Measurements from ENCODE around the gene ADAM30. TPM values are rescaled to one million over a fixed set of nuclear protein-coding genes. Genes with fewer than 3 reads are reported as not detected.

Gene ADAM30
- polyA plus RNA-seq, 1 experiment, result not detected

GRCh38 chr1:119871881-119872280, 24.4 kb downstream of the ADAM30 start:
- POLR2A ChIA-PET, result no interaction called here
- H3K4me3 ChIP-seq (ENCODE audit: low read depth, low read length), result no peak overlapping the region
- H3K9me3 ChIP-seq (ENCODE audit: control insufficient read depth, insufficient read depth, low read length), result no peaks in the 10 kb centered on the region
- TF ChIP-seq CTCF (IDR thresholded peaks at IDR 0.05; ENCODE audit: low read depth, low read length), result no peak
- no peaks in the 10 kb centered on the region for H3K27me3 ChIP-seq (ENCODE audit: control insufficient read depth, insufficient read depth, low read length)
- no peak overlapping the region for H3K27ac ChIP-seq (ENCODE audit: low read depth, low read length)
- no peak for DNase-seq (ENCODE audit: low read depth, low spot score)
- CTCF ChIA-PET, result interaction anchor here (0.7 to 4.5 kb wide), 6 partner anchors 15 to 96 kb away, joined by 3 to 23 read pairs (median 6); no protein-coding TSS in a partner anchor

- no peak overlapping the region for H3K27ac ChIP-seq (ENCODE audit: low read depth, low read length)
- DNase-seq (ENCODE audit: low read depth, low spot score), result peak; percentile 50
- ChIA-PET CTCF (interaction anchor here (0.6 to 4.5 kb wide), 18 partner anchors 8 to 133 kb away, joined by 3 to 23 read pairs (median 5); no protein-coding TSS in a partner anchor), POLR2A (no interaction called here)
- no peaks in the 10 kb centered on the region for H3K9me3 ChIP-seq (ENCODE audit: control insufficient read depth, insufficient read depth, low read length)
- no peak overlapping the region for H3K4me3 ChIP-seq (ENCODE audit: low read depth, low read length)
- no peaks in the 10 kb centered on the region for H3K27me3 ChIP-seq (ENCODE audit: control insufficient read depth, insufficient read depth, low read length)
- TF ChIP-seq CTCF (IDR thresholded peaks at IDR 0.05; ENCODE audit: low read depth, low read length), result peak; percentile 98
These were observed 25.3 kb downstream of the ADAM30 start for GRCh38 chr1:119870917-119871596.

DNA sequence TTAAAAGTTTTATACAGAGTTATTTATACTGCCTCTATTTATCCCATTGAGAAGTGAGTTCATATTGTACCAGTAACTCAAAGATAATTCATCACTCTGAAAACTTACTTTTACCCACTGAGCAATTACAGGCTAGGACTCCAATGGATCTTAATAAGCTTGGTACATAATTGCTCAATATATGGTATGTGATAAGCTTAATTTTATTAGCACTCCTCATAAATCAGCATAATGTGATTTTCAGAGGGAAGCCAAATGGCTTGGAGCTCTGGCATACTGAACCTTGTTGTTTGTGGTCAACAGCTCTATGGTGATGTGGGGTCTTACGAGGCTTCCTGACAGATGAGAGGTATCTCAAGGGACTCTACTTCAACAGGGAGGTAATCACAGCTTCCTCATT, 26.3 kb downstream of the ADAM30 start:
- ChIA-PET POLR2A (no interaction called here), CTCF (interaction anchor here (0.6 to 4.5 kb wide), 21 partner anchors 9 to 132 kb away, joined by 3 to 23 read pairs (median 4); no protein-coding TSS in a partner anchor)
- no peak for TF ChIP-seq CTCF (IDR thresholded peaks at IDR 0.05; ENCODE audit: low read depth, low read length)
- no peaks in the 10 kb centered on the region for H3K9me3 ChIP-seq (ENCODE audit: control insufficient read depth, insufficient read depth, low read length)
- H3K27ac ChIP-seq (ENCODE audit: low read depth, low read length), result no peak overlapping the region
- H3K27me3 ChIP-seq (ENCODE audit: control insufficient read depth, insufficient read depth, low read length), result no peaks in the 10 kb centered on the region
- H3K4me3 ChIP-seq (ENCODE audit: low read depth, low read length), result no peak overlapping the region
- DNase-seq (ENCODE audit: low read depth, low spot score), result no peak

DNA sequence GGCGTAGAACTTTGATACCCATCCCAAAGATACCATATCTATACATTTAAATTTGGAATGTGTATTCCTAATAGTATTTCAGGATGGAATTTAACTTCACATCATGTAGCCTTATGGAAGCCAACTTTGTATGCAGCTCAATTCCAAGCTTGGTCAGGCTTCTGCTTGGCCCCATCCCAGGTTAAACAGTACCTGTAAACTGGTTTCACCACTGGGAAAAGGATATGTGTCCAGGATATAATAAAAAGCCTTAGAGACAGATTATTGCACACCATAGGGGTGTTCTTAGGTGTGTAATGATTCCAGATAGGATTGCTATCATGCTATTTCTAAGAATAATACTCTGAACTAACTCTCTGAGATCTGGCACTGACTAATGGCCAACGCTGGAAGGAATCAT, 28.1 kb downstream of the ADAM30 start:
- no peak for DNase-seq (ENCODE audit: low read depth, low spot score)
- ChIA-PET CTCF (interaction anchor here (0.9 to 3.2 kb wide), 5 partner anchors 59 to 124 kb away, joined by 3 to 22 read pairs (median 4); no protein-coding TSS in a partner anchor), POLR2A (interaction anchor here (0.7 to 1.1 kb wide), 2 partner anchors 9 to 80 kb away, joined by 3 to 5 read pairs; no protein-coding TSS in a partner anchor)
- TF ChIP-seq CTCF (IDR thresholded peaks at IDR 0.05; ENCODE audit: low read depth, low read length), result no peak
- no peaks in the 10 kb centered on the region for H3K9me3 ChIP-seq (ENCODE audit: control insufficient read depth, insufficient read depth, low read length)
- no peak overlapping the region for H3K27ac ChIP-seq (ENCODE audit: low read depth, low read length)
- H3K4me3 ChIP-seq (ENCODE audit: low read depth, low read length), result no peak overlapping the region
- H3K27me3 ChIP-seq (ENCODE audit: control insufficient read depth, insufficient read depth, low read length), result no peaks in the 10 kb centered on the region

GRCh38 chr1:119866451-119866850, 29.9 kb downstream of the ADAM30 start:
- ChIA-PET CTCF (interaction anchor here (0.9 to 2.3 kb wide), 2 partner anchors 58 to 123 kb away, joined by 3 to 13 read pairs; no protein-coding TSS in a partner anchor), POLR2A (no interaction called here)
- no peaks in the 10 kb centered on the region for H3K9me3 ChIP-seq (ENCODE audit: control insufficient read depth, insufficient read depth, low read length)
- no peak for DNase-seq (ENCODE audit: low read depth, low spot score)
- TF ChIP-seq CTCF (IDR thresholded peaks at IDR 0.05; ENCODE audit: low read depth, low read length), result no peak
- H3K4me3 ChIP-seq (ENCODE audit: low read depth, low read length), result no peak overlapping the region
- no peak overlapping the region for H3K27ac ChIP-seq (ENCODE audit: low read depth, low read length)
- no peaks in the 10 kb centered on the region for H3K27me3 ChIP-seq (ENCODE audit: control insufficient read depth, insufficient read depth, low read length)

All from AG04450 (cell line).